Measurements from ENCODE around the gene DMRT1. TPM values are rescaled to one million over a fixed set of nuclear protein-coding genes. Genes with fewer than 3 reads are reported as not detected.
A peak's percentile ranks its signal among the peaks of the same experiment; 100 is the strongest.

The DMRT1 gene
- total RNA-seq, 1 experiment from 2014 or later: not detected

DNA sequence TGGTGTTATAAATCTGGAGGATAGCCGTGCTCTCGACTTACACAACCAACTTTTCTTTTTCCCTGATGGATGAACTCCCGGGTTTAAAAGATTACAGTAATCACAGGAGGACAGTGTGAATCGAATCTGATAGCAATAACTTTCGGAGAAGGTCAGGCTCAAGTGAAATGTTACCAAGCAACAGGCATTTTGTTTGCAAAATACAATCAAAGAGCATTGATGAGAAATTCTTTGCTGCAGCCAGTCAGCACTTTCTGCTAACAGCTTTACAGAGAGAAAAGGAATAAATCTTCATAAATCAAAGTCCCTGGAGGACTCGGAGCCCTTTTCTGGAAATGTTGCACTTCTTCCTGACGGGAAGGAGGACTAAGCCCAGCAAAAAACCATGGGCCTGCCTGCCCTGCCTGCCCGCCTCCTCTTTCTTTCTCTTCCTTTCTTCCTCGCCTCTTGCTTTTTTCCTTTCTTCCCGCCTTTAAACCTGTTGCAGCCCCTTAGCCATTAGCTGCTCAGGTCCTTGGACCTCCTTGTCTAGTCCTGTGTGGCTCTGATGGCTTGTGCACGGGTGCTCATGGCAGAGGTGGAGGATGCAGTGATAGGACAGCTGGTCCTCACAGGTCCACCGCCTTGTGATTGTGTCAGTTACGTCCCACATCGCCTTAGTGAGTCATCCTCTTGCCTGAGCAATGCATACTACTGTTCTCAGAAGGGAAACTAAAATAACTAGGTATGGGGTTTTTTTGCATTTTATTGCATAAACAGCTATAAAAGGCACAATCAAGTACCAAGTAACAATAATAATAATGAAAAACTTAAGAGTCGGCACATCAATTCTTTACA lies 141.1 kb downstream of the DMRT1 start:
- no TSS peak for BruUV-seq (replicated peaks)
- DNase-seq (ENCODE audit: low spot score): no peak
- H3K4me1 ChIP-seq (ENCODE audit: insufficient read depth, low read length, poor library complexity, severe bottlenecking): no peaks in the 10 kb centered on the region
- H3K4me3 ChIP-seq (ENCODE audit: low read depth, low read length, poor library complexity, severe bottlenecking): no peak overlapping the region
- H3K36me3 ChIP-seq (ENCODE audit: insufficient read depth, low read length, poor library complexity, severe bottlenecking): no peaks in the 10 kb centered on the region
- intact Hi-C loops (cut with micrococcal nuclease; ENCODE audit: unreplicated experiment): no loop called here
- POLR2A ChIA-PET (ENCODE audit: low non-redundant PET): no interaction called here
- no peaks in the 10 kb centered on the region for H3K9me3 ChIP-seq (ENCODE audit: low read depth, low read length, poor library complexity, severe bottlenecking)
- CTCF ChIA-PET: no interaction called here
- H3K27me3 ChIP-seq (replicated peaks; ENCODE audit: insufficient read depth, low read depth, low read length, poor library complexity): peaks cover 95% of the 10 kb centered on the region
- TF ChIP-seq, protein P1, sequence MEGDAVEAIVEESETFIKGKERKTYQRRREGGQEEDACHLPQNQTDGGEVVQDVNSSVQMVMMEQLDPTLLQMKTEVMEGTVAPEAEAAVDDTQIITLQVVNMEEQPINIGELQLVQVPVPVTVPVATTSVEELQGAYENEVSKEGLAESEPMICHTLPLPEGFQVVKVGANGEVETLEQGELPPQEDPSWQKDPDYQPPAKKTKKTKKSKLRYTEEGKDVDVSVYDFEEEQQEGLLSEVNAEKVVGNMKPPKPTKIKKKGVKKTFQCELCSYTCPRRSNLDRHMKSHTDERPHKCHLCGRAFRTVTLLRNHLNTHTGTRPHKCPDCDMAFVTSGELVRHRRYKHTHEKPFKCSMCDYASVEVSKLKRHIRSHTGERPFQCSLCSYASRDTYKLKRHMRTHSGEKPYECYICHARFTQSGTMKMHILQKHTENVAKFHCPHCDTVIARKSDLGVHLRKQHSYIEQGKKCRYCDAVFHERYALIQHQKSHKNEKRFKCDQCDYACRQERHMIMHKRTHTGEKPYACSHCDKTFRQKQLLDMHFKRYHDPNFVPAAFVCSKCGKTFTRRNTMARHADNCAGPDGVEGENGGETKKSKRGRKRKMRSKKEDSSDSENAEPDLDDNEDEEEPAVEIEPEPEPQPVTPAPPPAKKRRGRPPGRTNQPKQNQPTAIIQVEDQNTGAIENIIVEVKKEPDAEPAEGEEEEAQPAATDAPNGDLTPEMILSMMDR (conservative IDR thresholded peaks at IDR 0.05; ENCODE audit: low read depth, low read length): no peak
- TF ChIP-seq EZH2 (IDR thresholded peaks at IDR 0.05; ENCODE audit: borderline replicate concordance, low read depth, low read length, poor library complexity, severe bottlenecking): peak; percentile 41
- H3K27ac ChIP-seq (ENCODE audit: low read depth, low read length, poor library complexity, severe bottlenecking): no peak overlapping the region

- CTCF ChIA-PET: no interaction called here
- H3K27me3 ChIP-seq (replicated peaks; ENCODE audit: insufficient read depth, low read depth, low read length, poor library complexity): peaks cover 62% of the 10 kb centered on the region
- DNase-seq (ENCODE audit: low spot score): no peak
- intact Hi-C loops (cut with micrococcal nuclease; ENCODE audit: unreplicated experiment): no loop called here
- no peaks in the 10 kb centered on the region for H3K36me3 ChIP-seq (ENCODE audit: insufficient read depth, low read length, poor library complexity, severe bottlenecking)
- H3K27ac ChIP-seq (ENCODE audit: low read depth, low read length, poor library complexity, severe bottlenecking): no peak overlapping the region
- no peaks in the 10 kb centered on the region for H3K4me1 ChIP-seq (ENCODE audit: insufficient read depth, low read length, poor library complexity, severe bottlenecking)
- TF ChIP-seq, protein P1 (conservative IDR thresholded peaks at IDR 0.05; ENCODE audit: low read depth, low read length): no peak
- TF ChIP-seq EZH2 (IDR thresholded peaks at IDR 0.05; ENCODE audit: borderline replicate concordance, low read depth, low read length, poor library complexity, severe bottlenecking): no peak
- peaks cover 2% of the 10 kb centered on the region for H3K9me3 ChIP-seq (ENCODE audit: low read depth, low read length, poor library complexity, severe bottlenecking)
- BruUV-seq (replicated peaks): no TSS peak
- POLR2A ChIA-PET (ENCODE audit: low non-redundant PET): no interaction called here
- no peak overlapping the region for H3K4me3 ChIP-seq (ENCODE audit: low read depth, low read length, poor library complexity, severe bottlenecking)
Observed at GRCh38 chr9:994005-994404, 152.5 kb downstream of the DMRT1 start.

DNA sequence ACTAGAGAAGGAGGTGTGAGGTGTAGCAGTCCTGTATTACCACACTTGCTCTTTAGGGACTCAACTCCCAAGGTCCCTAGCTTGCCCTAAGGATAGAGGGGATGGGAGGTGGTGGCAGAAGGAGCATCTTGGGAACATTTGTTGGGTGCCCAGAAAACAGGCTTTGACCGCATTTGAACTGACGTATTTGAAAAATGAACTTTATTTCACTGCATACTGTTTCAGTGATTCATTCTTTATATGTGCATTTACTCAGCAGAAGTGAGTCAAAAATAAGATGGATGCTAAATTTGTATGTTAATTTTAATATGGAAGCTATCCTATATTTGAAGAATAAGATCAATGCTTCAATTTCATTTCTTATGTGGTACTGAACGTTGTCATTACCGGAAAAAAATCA lies 153.7 kb downstream of the DMRT1 start:
- H3K27me3 ChIP-seq (replicated peaks; ENCODE audit: insufficient read depth, low read depth, low read length, poor library complexity): peaks cover 50% of the 10 kb centered on the region
- POLR2A ChIA-PET (ENCODE audit: low non-redundant PET): no interaction called here
- TF ChIP-seq, protein P1 (conservative IDR thresholded peaks at IDR 0.05; ENCODE audit: low read depth, low read length): no peak
- intact Hi-C loops (cut with micrococcal nuclease; ENCODE audit: unreplicated experiment): no loop called here
- CTCF ChIA-PET: no interaction called here
- no TSS peak for BruUV-seq (replicated peaks)
- no peak overlapping the region for H3K4me3 ChIP-seq (ENCODE audit: low read depth, low read length, poor library complexity, severe bottlenecking)
- H3K27ac ChIP-seq (ENCODE audit: low read depth, low read length, poor library complexity, severe bottlenecking): no peak overlapping the region
- H3K9me3 ChIP-seq (ENCODE audit: low read depth, low read length, poor library complexity, severe bottlenecking): peaks cover 7% of the 10 kb centered on the region
- no peaks in the 10 kb centered on the region for H3K36me3 ChIP-seq (ENCODE audit: insufficient read depth, low read length, poor library complexity, severe bottlenecking)
- no peak for DNase-seq (ENCODE audit: low spot score)
- H3K4me1 ChIP-seq (ENCODE audit: insufficient read depth, low read length, poor library complexity, severe bottlenecking): no peaks in the 10 kb centered on the region

All from A673 (cell line).